IPS DF 6.9 (cell line): Measurements from ENCODE around the gene JAK3.
"Not testable (repeated sequence)": the region's sequence is repeated elsewhere in the genome, so short reads cannot be mapped to it uniquely, and the experiment has no call there.

Experiments used
- DNase-seq: peaks from one replicate; pipeline ENCODE4 v3.0.0-alpha.2; 2013; ENCODE audit warnings: low read depth, low spot score
- H3K27ac ChIP-seq: one replicate; pipeline ENCODE4 v1.5.1; 2013; ENCODE audit warnings: low read length, control low read depth
- H3K27me3 ChIP-seq: 2 replicates; pipeline ENCODE4 v1.6.1; 2013; ENCODE audit warnings: mild to moderate bottlenecking, low read length; ENCODE audit not compliant: control insufficient read depth, insufficient read depth
- H3K36me3 ChIP-seq: 2 replicates; pipeline ENCODE4 v1.6.1; 2013; ENCODE audit warnings: low read length; ENCODE audit not compliant: control insufficient read depth, insufficient read depth
- H3K4me1 ChIP-seq: 2 replicates; pipeline ENCODE4 v1.6.1; 2013; ENCODE audit warnings: low read length; ENCODE audit not compliant: control insufficient read depth, insufficient read depth
- H3K4me3 ChIP-seq: 2 replicates; pipeline ENCODE4 v1.5.1; 2013; ENCODE audit warnings: mild to moderate bottlenecking, low read length
- H3K9me3 ChIP-seq: 2 replicates; pipeline ENCODE4 v1.6.1; 2013; ENCODE audit warnings: low read length, inconsistent platforms; ENCODE audit not compliant: control insufficient read depth, insufficient read depth
- WGBS: extraction: QIAGEN DNeasy Blood & Tissue Kit; methylation state at CpG from one replicate; pipeline ENCODE4 v1.1.7; 2013; ENCODE audit warnings: mixed read lengths, missing lambda C conversion rate; ENCODE audit not compliant: insufficient read length, insufficient coverage; 5-methylcytosine and 5-hydroxymethylcytosine counted together

JAK3 gene

GRCh38 chr19:17798599-17798998, 49.2 kb downstream of the JAK3 start:
- not testable (repeated sequence) for DNase-seq, H3K4me1 ChIP-seq, H3K36me3 ChIP-seq, H3K9me3 ChIP-seq, H3K4me3 ChIP-seq, H3K27me3 ChIP-seq, H3K27ac ChIP-seq
- no CpG with 5 or more reads among the region's 3 CpGs for WGBS

- no peak for DNase-seq
- H3K27ac ChIP-seq: no peak overlapping the region
These were observed 50.2 kb downstream of the JAK3 start for GRCh38 chr19:17797424-17798201.

GRCh38 chr19:17796838-17797423, 50.9 kb downstream of the JAK3 start:
- H3K9me3 ChIP-seq: no peaks in the 10 kb centered on the region
- no peak for DNase-seq
- H3K27ac ChIP-seq: no peak overlapping the region
- no peak overlapping the region for H3K4me3 ChIP-seq
- H3K27me3 ChIP-seq: no peaks in the 10 kb centered on the region
- no CpG with 5 or more reads among the region's 1 CpG for WGBS
- H3K36me3 ChIP-seq: no peaks in the 10 kb centered on the region
- H3K4me1 ChIP-seq: peaks cover 2% of the 10 kb centered on the region; the same call in 1 of the 2 replicates

More at GRCh38 chr19:17797424-17798201, 50.2 kb downstream of the JAK3 start:
- Histone ChIP-seq H3K4me1 (peaks cover 2% of the 10 kb centered on the region; the same call in 1 of the 2 replicates), H3K4me3 (no peak overlapping the region), H3K36me3 (no peaks in the 10 kb centered on the region), H3K9me3 (no peaks in the 10 kb centered on the region), H3K27me3 (no peaks in the 10 kb centered on the region)
- WGBS: no CpG with 5 or more reads among the region's 11 CpGs

- H3K9me3 ChIP-seq: no peaks in the 10 kb centered on the region
- H3K36me3 ChIP-seq: no peaks in the 10 kb centered on the region
- H3K27ac ChIP-seq: no peak overlapping the region
- no CpG with 5 or more reads among the region's 6 CpGs for WGBS
- H3K27me3 ChIP-seq: no peaks in the 10 kb centered on the region
- peaks cover 2% of the 10 kb centered on the region; the same call in 1 of the 2 replicates for H3K4me1 ChIP-seq
- DNase-seq: no peak
- no peak overlapping the region for H3K4me3 ChIP-seq
These were observed 51.6 kb downstream of the JAK3 start for GRCh38 chr19:17796013-17796837.

GRCh38 chr19:17795495-17795856, 52.3 kb downstream of the JAK3 start:
- Histone ChIP-seq H3K4me1 (peaks cover 2% of the 10 kb centered on the region; the same call in 1 of the 2 replicates), H3K9me3 (no peaks in the 10 kb centered on the region), H3K27me3 (no peaks in the 10 kb centered on the region), H3K27ac (no peak overlapping the region), H3K4me3 (peak overlapping the region; percentile 38; the same call in 1 of the 2 replicates), H3K36me3 (no peaks in the 10 kb centered on the region)
- WGBS: no CpG with 5 or more reads among the region's 14 CpGs
- DNase-seq: no peak

GRCh38 chr19:17794731-17795494, 52.9 kb downstream of the JAK3 start, which contains the start of gene B3GNT3:
B3GNT3 (plus strand) TSS chr19:17795138; CDS start chr19:17807808, 12,670 bp downstream.
- Histone ChIP-seq H3K36me3 (no peaks in the 10 kb centered on the region), H3K4me1 (peaks cover 2% of the 10 kb centered on the region; the same call in 1 of the 2 replicates), H3K9me3 (no peaks in the 10 kb centered on the region), H3K27ac (no peak within 1 kb of the TSS), H3K4me3 (peak within 1 kb of the TSS; percentile 38; the same call in 1 of the 2 replicates), H3K27me3 (no peaks in the 10 kb centered on the region)
- no CpG with 5 or more reads among the region's 50 CpGs for WGBS
- no peak for DNase-seq

- Histone ChIP-seq H3K36me3 (no peaks in the 10 kb centered on the region), H3K27ac (no peak overlapping the region), H3K9me3 (no peaks in the 10 kb centered on the region), H3K27me3 (no peaks in the 10 kb centered on the region), H3K4me3 (peak overlapping the region; percentile 38; the same call in 1 of the 2 replicates), H3K4me1 (peaks cover 2% of the 10 kb centered on the region; the same call in 1 of the 2 replicates)
- no peak for DNase-seq
- no CpG with 5 or more reads among the region's 9 CpGs for WGBS
These were observed 53.4 kb downstream of the JAK3 start for GRCh38 chr19:17794412-17794730.

- no CpG with 5 or more reads among the region's 6 CpGs for WGBS
- Histone ChIP-seq H3K4me1 (no peaks in the 10 kb centered on the region), H3K9me3 (no peaks in the 10 kb centered on the region), H3K4me3 (no peak overlapping the region), H3K27ac (no peak overlapping the region), H3K36me3 (no peaks in the 10 kb centered on the region), H3K27me3 (no peaks in the 10 kb centered on the region)
- DNase-seq: no peak
These were observed 57.6 kb downstream of the JAK3 start for GRCh38 chr19:17790059-17790780.

- no peaks in the 10 kb centered on the region for H3K36me3 ChIP-seq
- no CpG with 5 or more reads among the region's 2 CpGs for WGBS
- no peaks in the 10 kb centered on the region; the same call in 1 of the 2 replicates for H3K4me1 ChIP-seq
- H3K9me3 ChIP-seq: no peaks in the 10 kb centered on the region
- DNase-seq: no peak
- H3K27ac ChIP-seq: no peak overlapping the region
- H3K4me3 ChIP-seq: no peak overlapping the region
- no peaks in the 10 kb centered on the region for H3K27me3 ChIP-seq
These were observed 59.1 kb downstream of the JAK3 start for GRCh38 chr19:17788632-17789031.
